ENCODE results near the gene CPA4.

- no peak for TF ChIP-seq CTCF (IDR thresholded peaks at IDR 0.05)
- no peak for TF ChIP-seq POLR2A (IDR thresholded peaks at IDR 0.05)
Measured at GRCh38 chr7:130273081-130273932, 19.7 kb upstream of the CPA4 start.
